Stimulated activated CD8-positive, alpha-beta memory T cell treated with anti-CD3 and anti-CD28 coated beads, Interleukin-15, amount 100 ng/mL, for 1 hour (primary cell): ENCODE results near the gene DMPK.

Source experiments
- DNase-seq: peaks from one replicate; pipeline ENCODE4 v3.0.0-alpha.2; 2020; ENCODE audit warnings: low read depth

DMPK gene

DNA sequence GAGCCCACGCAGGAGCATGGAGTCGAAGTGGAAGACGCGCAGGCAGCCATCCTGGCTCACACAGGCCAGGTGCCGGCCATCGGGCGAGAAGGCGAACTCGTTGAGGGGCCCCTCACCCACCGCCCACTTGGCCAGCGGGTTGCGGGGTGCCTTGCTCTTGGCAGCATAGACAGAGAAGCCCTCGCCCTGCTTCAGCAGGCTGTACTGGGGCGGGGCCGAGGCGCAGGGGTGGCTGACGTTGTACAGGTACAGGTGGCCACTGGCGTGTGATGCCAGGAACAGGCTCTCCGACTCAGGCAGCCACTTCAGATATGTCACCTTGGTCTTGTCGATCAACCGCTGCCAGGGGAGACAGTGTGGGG is 4.2 kb upstream of the DMPK start:
- DNase-seq: no peak

DNA sequence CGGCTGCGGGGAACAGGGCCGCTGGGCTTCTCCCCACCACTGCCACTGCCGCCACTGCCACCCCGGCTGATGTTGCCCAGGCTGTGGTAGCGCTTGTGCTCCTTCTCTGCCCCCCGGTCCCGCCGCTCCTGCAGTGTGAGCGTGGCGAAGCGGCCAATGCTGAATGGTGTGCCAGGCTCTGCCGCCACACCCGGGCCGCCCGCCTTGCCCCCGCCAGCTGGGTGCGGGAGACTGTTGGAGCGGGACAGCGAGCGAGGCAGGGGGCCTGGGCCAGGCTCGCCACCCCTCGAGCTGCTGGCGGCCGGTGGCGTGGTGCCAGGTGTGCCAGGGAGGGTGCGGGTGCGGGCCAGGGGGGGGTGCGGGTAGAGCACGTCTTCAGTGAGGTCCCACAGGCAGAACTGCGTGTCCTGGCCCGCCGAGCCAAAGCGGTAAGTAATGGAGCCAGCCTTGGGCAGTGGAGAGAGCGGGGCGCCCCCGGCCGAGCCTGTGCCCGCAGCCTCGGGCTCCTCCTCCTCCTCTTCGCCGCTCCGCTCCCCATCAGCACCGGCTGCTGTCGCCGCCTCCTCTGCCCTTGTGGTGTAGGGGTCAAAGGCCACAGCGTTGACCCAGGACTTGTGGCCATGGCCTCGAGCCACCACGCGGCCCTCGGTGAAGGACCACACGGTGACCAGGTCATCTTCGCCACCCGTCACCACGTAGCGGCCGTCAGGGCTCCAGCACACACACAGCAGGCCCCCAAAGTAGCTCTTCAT is 3.7 kb upstream of the DMPK start:
- no peak for DNase-seq

DNA sequence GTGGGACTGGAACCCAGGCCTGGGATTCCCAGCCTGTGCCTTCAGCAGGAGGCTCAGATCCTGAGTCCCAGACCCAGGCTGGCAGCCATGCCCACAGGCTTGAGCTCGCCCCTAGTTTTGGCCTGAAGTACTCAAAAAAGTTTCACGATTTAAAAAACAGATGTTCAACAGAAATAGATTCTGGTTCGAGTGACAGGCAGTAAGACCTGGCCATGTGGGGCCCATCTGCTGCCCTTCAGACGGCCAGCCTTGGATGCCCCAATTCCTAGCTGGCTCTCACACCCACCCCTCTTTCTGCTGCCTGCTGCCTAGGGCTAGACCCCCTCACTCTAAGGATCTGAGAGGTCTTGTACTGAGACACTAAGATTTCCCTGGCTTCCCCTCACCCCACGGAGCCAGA is 2.8 kb upstream of the DMPK start:
- no peak for DNase-seq

DNA sequence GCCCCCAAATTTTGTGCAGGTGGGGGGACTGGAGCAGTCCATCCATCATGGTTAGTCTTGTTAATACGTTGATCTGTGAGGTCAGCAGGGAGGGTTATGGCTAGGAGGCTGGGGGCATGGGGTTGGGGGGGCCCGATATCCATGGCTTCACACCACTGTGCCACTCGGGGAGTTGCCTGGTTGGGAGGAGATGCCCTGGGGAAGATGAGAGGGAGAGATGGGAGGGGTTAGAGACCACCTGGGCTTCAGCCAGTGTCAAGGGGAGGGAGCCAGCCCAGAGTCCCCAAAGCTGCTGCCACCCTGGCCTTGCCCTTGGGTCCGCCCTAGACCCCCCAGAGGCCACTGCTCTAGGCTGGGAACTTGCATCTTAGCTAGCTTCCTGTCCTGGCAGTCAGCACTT is 1.8 kb upstream of the DMPK start:
- DNase-seq: no peak

DNA sequence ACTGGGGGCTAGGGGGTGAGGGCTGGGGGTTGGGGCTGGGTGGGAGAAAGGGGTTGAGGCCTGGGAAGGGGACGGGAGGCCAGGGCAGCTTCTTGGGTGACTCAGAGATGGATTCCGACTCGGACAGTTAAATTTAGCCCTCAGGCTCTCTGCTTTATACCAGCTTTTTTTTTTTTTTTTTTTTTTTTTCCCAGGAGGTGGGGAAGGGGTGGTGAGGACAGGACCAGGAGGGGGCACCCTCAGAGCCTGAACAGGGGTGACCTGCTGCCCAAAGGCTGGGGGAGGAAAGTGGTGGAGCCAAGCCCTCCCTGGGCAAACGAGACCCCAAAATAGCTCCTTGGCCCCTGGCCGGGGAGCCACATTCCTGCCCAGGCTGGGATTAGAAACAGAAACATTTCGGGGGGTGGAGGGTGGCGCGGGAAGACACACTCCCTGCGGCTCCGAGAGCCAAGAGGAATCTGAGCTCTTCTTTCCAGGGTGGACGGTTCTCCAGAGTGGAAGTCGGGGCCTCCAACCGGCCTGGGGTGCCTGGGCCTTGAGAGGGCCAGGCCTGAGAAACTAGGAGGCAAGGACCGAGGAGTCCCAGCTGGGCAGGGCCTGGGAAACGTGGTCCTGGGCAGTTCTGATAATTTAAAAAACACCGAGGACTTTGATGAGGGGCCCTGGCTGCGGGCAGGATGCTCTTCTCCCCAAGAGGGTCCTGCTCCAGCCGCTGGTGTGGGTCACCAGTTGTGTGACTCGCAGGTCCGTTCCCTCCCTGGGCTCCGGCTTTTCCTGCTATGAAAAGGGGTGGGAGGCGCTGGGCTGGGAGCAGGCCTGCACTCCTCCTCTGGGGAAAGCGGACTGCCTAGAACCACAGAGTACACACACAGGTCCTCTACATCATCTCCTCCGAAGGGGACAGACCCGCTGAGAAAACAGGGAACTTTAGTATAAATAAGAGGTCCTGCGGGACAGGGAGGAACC is 813 bp upstream of the DMPK start:
- DNase-seq: no peak

DNA sequence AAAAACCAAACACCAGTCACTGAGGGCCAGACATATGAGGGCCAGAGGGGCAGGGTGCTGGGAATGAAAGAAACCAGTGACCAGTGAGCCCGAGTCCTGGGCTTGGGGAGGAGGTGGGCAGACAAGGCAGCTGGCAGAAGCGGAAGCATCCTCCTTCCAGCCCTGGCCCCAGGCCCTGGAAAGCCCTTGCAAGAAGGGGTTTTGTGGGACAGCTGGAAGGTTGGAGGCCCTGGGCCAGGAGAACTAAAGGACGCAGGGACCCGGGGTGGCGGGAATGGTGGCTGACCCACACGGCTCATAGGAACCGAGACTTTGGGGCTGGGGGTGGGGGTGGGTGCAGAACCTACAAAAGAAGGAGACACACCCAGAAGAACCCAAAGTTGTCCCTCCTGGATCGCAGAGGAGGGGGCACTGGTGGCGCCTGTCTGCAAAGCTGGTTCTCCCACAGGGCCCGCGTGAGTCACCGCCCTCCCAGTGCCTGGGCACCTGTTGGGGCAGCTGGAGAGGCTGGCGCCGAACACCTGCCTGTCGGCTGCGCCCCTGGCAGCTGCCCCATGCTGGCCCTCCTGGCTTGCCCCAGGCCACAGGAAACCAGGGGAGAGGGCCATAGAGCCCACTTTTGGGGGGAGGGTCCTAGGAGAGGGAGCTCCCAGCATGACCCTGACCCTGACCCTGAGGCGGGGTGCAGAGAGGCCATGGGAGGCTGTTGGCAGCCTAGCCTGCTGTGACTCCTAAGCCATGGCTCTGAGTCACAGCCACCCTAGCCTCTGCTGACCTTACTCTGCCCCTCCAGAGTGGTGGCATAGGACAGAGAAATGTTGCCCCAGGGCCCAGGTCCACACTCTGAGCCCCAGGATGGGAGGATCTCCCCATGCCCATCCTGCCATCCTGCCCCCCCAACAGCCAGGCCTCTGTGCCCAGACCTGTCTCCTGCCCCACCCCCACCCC is 802 bp downstream of the DMPK start:
- DNase-seq: no peak

DNA sequence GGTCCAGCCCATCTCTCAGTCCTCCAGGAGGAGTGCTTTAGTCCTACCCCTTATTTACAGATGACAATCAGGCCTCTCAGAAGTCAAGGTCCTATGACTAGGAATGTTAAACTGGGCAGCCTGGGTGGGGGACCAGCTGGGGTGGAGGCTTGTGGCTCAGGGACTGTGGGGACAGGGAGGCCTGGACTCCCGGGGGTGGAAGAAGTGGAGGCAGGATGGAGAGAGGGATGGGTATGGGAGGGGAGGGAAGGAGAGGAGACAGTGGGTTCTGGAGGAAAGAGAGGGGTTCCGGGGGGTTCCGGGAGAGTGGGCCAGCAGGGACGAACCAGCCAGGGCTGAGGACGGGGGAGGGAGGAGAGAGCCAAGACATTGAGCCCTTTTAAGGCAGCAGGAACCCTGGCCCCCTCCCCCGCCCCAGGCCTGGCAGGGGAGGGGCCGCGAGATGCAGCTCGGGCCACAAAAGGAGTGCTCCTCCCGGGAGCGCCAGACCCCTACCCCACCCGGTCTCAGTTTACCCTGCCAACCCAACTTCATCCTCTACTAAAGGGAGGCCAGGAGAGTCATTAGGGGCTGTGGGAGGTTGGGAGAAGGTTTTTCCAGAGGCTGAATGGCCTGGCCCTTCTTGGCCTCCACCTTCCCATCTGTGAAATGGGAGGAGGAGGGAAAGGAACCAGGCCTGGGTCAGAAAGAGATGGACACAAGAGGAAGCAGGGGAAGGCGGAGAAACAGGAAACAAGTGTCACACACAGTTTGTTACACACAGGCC is 1.7 kb downstream of the DMPK start:
- DNase-seq: no peak

DNA sequence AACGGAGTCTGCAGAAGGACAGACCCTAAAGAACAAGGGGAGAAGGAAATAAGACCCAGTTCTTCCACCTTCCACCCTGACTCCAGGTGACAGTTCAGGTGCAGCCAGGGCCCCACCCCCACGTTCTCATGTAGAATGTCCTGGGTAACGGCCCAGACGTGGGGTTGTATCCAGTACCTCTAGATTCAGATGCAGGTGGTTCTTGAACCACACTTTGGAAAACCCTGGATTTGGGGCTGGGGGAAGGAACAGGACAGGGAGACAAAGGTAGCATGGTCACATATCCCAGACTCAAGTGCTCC is 2.2 kb downstream of the DMPK start:
- no peak for DNase-seq

DNA sequence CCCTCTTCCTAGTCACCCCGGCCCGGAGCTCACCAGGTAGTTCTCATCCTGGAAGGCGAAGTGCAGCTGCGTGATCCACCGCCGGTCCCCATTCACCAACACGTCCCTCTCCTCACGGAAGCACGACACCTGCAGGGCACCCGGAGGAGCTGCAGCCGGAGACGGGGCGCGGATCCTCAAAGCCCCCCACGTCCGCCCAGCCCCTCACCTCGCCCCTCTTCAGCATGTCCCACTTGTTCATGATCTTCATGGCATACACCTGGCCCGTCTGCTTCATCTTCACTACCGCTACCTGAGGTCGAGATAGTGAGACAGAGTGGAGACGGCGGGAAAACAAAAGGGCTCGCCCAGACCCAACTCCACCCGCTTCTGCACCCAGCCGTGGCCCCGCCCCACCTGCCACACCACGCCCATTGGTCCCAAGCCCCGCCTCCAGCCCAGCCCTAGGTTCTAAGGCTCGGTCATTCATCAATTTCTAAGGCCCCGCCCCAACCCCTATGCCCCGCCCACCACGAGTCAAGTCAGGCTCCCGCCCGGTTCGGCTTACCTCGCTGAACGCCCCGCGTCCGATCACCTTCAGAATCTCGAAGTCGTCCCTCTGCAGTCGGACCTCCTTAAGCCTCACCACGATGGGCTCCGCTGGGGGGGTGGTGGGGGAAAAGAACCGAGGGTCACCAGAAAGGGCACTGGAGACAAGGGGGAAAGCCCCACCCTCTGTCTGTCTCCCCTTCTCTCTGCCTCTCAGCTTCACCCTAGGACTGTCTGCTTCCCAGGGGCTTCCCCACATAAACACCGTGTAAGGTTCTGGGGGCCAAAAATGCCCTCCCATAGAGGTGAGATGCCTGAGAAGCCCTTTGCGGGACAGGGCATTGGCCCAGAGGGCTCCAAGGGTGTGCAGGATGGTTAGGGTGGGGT is 2.8 kb downstream of the DMPK start:
- DNase-seq: peak; percentile 64

DNA sequence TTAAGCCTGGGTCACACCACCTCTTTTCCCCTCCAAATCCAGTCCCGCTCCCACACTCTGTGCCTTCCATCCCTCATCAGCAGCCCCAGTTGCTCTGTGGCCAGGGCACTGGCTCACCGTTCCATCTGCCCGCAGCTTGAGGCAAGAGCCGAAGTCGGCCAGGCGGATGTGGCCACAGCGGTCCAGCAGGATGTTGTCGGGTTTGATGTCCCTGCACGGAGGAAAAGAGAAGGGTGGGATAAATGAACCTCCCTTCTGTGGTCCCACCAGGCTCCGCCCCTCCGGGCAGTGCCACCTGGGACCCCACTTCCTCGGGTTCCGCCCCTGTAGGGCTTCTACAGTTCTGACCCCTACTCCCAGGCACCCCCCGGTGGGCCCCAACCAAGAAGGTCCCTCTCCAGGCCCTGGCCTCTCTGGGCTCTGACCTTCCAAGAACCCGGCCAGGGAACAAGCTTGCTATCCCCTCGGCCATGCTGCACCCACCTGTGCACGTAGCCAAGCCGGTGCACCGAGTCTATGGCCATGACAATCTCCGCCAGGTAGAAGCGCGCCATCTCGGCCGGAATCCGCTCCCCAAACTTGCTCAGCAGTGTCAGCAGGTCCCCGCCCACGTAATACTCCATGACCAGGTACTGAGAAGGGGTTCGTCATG is 4.2 kb downstream of the DMPK start:
- no peak for DNase-seq

DNA sequence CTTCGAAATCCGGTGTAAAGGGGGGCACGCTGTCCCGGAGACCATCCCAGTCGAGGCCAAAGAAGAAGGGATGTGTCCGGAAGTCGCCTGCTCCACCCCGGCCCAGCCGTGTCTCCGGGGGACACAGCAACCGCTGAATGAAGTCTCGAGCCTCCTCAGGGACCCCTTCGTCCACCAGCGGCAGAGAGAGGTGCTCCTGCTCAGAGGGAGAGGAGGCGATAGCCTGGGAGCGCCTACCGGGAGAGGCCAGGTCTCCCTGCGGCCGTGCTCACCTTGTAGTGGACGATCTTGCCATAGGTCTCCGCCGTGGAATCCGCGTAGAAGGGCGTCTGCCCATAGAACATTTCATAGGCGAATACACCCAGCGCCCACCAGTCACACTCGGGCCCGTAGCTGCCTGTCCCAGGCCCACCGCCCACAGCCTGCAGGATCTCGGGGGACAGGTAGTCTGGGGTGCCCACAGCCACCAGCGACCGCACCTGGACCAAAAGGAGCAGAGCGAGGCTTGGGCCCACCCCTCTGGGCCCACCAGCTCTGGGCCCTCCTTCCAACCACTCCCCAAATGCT is 4.8 kb downstream of the DMPK start:
- no peak for DNase-seq

DNA sequence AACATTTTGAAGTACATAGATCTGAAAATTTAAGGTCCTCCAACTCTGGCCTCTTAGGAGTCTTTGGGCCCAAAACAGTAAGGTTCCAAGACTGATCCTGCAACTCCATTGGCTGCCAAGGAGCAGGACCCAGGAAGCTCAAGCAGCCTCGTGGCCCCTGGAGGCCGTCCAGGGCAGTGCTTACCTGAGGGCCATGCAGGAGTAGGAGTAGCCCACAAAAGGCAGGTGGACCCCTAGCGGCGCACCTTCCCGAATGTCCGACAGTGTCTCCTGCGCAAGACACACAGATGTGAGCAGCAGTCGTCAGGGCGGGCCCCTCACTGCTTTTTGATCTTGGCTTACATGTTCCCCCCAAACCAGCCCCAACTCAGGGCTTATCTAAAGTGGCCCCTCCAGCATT is 7.5 kb downstream of the DMPK start:
- DNase-seq: no peak

DNA sequence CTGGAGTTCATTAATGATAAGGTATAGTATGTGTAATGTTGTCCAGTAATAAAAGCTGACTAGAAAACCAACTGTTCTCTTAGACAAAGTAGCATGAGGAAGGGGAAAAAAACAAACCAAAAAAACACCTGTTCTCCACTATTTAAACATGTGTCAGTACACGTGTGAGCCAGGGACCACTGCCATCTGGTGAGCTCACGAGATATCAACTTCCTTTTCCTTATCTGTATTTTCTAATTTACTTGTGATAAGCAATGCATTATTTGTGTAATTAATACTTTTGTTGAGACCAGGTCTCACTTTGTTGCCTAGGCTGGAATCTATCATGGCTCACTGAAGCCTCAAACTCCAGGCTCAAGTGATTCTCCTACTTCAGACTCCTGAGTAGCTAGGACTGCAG is 8.9 kb downstream of the DMPK start:
- no peak for DNase-seq

DNA sequence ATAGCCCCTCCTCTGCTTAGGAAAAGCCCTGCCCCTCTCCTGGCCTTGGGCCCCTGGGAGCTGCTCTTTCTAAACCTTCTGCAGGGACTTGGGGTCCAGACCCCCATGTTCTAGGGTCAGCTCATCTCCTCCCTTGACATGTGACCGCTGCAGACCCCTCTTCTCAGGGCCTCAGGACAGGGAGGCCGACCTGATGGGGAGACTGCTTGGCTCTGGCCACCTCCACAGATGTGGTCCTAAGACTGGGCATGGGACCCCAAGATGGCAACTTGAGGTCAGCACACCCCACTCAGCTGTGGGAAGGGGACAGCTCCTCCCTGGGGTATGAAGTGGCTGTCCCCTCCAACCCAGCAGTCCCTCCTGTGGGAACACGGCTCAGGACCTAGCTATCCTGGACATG is 9.4 kb downstream of the DMPK start:
- no peak for DNase-seq

DNA sequence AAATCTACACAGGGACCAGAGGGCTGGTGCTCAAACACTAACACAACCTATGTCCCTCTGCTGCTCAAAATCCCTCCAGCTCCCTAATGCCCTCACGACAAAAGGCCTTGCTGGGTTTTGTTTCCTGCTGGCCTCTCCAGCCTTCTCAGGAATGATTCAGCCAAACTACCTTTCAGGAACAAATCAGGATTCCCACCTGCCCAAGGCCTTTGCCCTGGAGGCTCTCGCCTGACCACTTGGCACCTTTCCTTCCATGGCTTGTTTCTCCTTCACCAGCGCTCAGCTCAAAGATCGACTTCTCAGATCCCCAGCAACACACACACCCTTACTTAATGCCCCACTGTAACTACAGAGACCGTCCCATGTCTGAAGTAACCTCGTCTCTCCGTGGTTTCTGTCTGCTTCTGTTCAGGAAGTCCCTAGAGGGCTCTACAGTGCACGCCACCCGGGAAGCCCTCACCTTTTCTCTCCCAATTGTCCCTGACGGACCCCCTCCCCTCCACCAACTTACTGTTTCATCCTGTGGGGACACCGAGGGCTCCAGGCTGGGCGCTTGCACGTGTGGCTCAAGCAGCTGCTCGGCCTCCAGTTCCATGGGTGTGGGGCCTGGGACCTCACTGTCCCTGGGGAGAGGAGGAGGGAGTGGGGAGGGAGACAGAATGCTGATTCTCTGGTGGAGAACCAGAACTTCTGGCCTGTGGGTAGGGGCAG is 10.0 kb downstream of the DMPK start:
- DNase-seq: no peak

DNA sequence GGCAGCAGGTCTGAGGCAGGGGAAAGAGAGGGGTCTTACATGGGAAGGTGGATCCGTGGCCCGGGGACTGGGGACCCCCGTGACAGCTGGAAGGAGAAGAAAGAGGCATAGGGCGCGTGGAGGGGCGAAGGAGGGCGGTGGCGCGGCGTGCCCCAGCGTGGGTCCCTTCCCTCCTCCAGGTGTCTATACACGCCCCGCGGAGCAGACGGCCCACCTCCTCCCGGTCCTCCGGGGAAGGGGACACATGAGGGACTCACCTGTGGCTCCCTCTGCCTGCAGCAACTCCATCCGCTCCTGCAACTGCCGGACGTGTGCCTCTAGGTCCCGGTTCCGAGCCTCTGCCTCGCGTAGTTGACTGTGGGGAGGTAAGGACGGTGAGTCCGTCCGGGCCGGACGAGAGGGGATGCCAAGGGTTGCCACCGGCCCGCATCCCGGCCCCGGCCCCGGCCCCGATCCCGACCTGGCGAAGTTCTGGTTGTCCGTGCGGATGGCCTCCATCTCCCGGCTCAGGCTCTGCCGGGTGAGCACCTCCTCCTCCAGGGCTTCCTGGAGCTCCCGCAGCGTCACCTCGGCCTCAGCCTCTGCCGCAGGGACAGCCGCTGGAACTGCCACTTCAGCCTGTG is 10.9 kb downstream of the DMPK start:
- DNase-seq: no peak

DNA sequence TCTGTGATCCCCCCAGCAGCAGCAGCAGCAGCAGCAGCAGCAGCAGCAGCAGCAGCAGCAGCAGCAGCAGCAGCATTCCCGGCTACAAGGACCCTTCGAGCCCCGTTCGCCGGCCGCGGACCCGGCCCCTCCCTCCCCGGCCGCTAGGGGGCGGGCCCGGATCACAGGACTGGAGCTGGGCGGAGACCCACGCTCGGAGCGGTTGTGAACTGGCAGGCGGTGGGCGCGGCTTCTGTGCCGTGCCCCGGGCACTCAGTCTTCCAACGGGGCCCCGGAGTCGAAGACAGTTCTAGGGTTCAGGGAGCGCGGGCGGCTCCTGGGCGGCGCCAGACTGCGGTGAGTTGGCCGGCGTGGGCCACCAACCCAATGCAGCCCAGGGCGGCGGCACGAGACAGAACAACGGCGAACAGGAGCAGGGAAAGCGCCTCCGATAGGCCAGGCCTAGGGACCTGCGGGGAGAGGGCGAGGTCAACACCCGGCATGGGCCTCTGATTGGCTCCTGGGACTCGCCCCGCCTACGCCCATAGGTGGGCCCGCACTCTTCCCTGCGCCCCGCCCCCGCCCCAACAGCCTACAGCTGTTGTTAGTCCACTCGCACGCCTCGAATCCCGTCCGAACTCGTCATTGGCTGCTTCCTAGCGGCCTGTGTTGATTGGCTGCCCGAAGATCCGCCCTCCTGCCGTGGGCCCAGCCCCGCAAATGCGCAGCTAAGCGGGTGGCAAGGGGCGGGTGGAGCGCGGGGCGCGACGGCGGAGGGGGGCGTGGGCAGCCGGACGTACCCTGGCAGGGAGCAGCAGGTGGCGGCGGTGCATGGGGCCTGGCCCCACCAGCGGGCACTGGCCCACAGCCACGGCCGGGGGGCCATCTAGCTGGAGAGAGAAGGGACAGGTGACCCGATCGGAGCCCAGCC is 11.8 kb downstream of the DMPK start:
- peak; percentile 82 for DNase-seq

DNA sequence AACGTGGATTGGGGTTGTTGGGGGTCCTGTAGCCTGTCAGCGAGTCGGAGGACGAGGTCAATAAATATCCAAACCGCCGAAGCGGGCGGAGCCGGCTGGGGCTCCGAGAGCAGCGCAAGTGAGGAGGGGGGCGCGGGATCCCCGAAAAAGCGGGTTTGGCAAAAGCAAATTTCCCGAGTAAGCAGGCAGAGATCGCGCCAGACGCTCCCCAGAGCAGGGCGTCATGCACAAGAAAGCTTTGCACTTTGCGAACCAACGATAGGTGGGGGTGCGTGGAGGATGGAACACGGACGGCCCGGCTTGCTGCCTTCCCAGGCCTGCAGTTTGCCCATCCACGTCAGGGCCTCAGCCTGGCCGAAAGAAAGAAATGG is 12.5 kb downstream of the DMPK start:
- DNase-seq: no peak
